HEK293 (cell line): ENCODE data around the gene LRBA.

Source experiments
- CTCF ChIA-PET: fragments of 350-600 bp; formaldehyde crosslinking; extraction: SDS; loops from one replicate; lab custom pipeline; 2021; ENCODE audit warnings: antibody characterized with exemption; lab: Yijun Ruan, JAX
- POLR2A ChIA-PET: fragments of 300-600 bp; formaldehyde crosslinking; extraction: SDS; loops from one replicate; lab custom pipeline; 2020; ENCODE audit warnings: antibody characterized with exemption, inconsistent platforms; lab: Yijun Ruan, JAX
- H3K27ac ChIP-seq: fragments of 200-500 bp; sonication (Bioruptor generic); 2 replicates; pipeline ENCODE4 v1.5.1; 2014; ENCODE audit warnings: low read depth, low read length, control low read depth, inconsistent platforms; ENCODE audit errors: extremely low read depth
- H3K36me3 ChIP-seq, 2 experiments: fragments of 200-500 bp in 1 of 2; sonication (Bioruptor generic) in 1 of 2; 1 replicate in 1 of 2; 2 replicates in 1 of 2; pipeline ENCODE4 v1.5.1; 2014 to 2017; ENCODE audit warnings: inconsistent platforms in 2 of 2, low read length in 2 of 2; ENCODE audit not compliant: control insufficient read depth in 2 of 2, insufficient read depth in 1 of 2
- H3K4me1 ChIP-seq: fragments of 200-500 bp; sonication (Bioruptor generic); 2 replicates; pipeline ENCODE4 v1.5.1; 2014; ENCODE audit warnings: mild to moderate bottlenecking, low read length, inconsistent platforms; ENCODE audit not compliant: control insufficient read depth, insufficient read depth
- H3K4me3 ChIP-seq: 2 replicates; pipeline ENCODE4 v1.5.1; 2011; ENCODE audit warnings: low read depth, mild to moderate bottlenecking, control low read depth, low read length, moderate library complexity
- H3K9me3 ChIP-seq: fragments of 200-500 bp; sonication (Bioruptor generic); 2 replicates; pipeline ENCODE4 v1.5.1; 2014; ENCODE audit warnings: low read depth, low read length, inconsistent platforms; ENCODE audit not compliant: control insufficient read depth, insufficient read depth
- BCL11B ChIP-seq: fragments of 450-650 bp; formaldehyde crosslinking; IDR thresholded peaks from 2 replicates; pipeline ENCODE4 v1.5.1; 2016; ENCODE audit warnings: low read depth, missing biosample characterization, missing genetic modification characterization
- HOXA7 ChIP-seq: sonication (generic); formaldehyde crosslinking; IDR thresholded peaks from 2 replicates; pipeline ENCODE4 v1.8.1; 2022; ENCODE audit warnings: missing genetic modification reagents, borderline replicate concordance
- IKZF3 ChIP-seq: fragments of 450-650 bp; IDR thresholded peaks from 2 replicates; pipeline ENCODE4 v1.5.0; 2018; ENCODE audit warnings: missing biosample characterization, mild to moderate bottlenecking, missing genetic modification characterization, moderate library complexity
- OSR2 ChIP-seq: fragments of 450-650 bp; formaldehyde crosslinking; IDR thresholded peaks from 2 replicates; pipeline ENCODE4 v1.5.1; 2016; ENCODE audit warnings: missing biosample characterization, missing genetic modification characterization
- SALL2 ChIP-seq: fragments of 450-650 bp; formaldehyde crosslinking; IDR thresholded peaks from 2 replicates; pipeline ENCODE4 v1.5.0; 2017; ENCODE audit warnings: missing biosample characterization, mild to moderate bottlenecking, missing genetic modification characterization, borderline replicate concordance
- SP3 ChIP-seq: fragments of 450-650 bp; formaldehyde crosslinking; IDR thresholded peaks from 2 replicates; pipeline ENCODE4 v1.5.1; 2016; ENCODE audit warnings: missing biosample characterization, missing genetic modification characterization
- SP7 ChIP-seq: fragments of 450-650 bp; formaldehyde crosslinking; IDR thresholded peaks from 2 replicates; pipeline ENCODE4 v1.5.1; 2016; ENCODE audit warnings: missing biosample characterization, missing genetic modification characterization
- YY1 ChIP-seq: fragments of 450-650 bp; formaldehyde crosslinking; IDR thresholded peaks from 2 replicates; pipeline ENCODE4 v1.5.1; 2018; ENCODE audit warnings: missing biosample characterization, missing genetic modification characterization
- ZBTB20 ChIP-seq: fragments of 450-650 bp; formaldehyde crosslinking; IDR thresholded peaks from 2 replicates; pipeline ENCODE4 v1.5.1; 2016; ENCODE audit warnings: missing biosample characterization, missing genetic modification characterization
- ZEB2 ChIP-seq: fragments of 450-650 bp; formaldehyde crosslinking; IDR thresholded peaks from 2 replicates; pipeline ENCODE4 v1.5.1; 2016; ENCODE audit warnings: missing biosample characterization, missing genetic modification characterization
- ZNF138 ChIP-seq: fragments of 450-650 bp; formaldehyde crosslinking; IDR thresholded peaks from 2 replicates; pipeline ENCODE4 v1.5.1; 2016; ENCODE audit warnings: missing biosample characterization, missing genetic modification characterization, borderline replicate concordance
- ZNF19 ChIP-seq: fragments of 450-650 bp; formaldehyde crosslinking; IDR thresholded peaks from 2 replicates; pipeline ENCODE4; 2016; ENCODE audit warnings: missing biosample characterization, missing genetic modification characterization, low read depth
- ZNF211 ChIP-seq: fragments of 450-650 bp; formaldehyde crosslinking; IDR thresholded peaks from 2 replicates; pipeline ENCODE4 v1.5.1; 2016; ENCODE audit warnings: low read depth, missing biosample characterization, missing genetic modification characterization
- ZNF248 ChIP-seq: fragments of 450-650 bp; formaldehyde crosslinking; IDR thresholded peaks from 2 replicates; pipeline ENCODE4 v1.5.1; 2017; ENCODE audit warnings: missing biosample characterization, missing genetic modification characterization
- ZNF426 ChIP-seq: fragments of 450-650 bp; formaldehyde crosslinking; IDR thresholded peaks from 2 replicates; pipeline ENCODE4 v1.5.1; 2017; ENCODE audit warnings: missing biosample characterization, missing genetic modification characterization, mild to moderate bottlenecking, inconsistent platforms, moderate library complexity
- ZNF521 ChIP-seq: fragments of 450-650 bp; formaldehyde crosslinking; IDR thresholded peaks from 2 replicates; pipeline ENCODE4 v1.5.1; 2017; ENCODE audit warnings: missing biosample characterization, mild to moderate bottlenecking, missing genetic modification characterization
- ZNF544 ChIP-seq: fragments of 450-650 bp; formaldehyde crosslinking; IDR thresholded peaks from 2 replicates; pipeline ENCODE4 v1.5.0; 2017; ENCODE audit warnings: missing biosample characterization, missing genetic modification characterization
- ZNF555 ChIP-seq: fragments of 450-650 bp; formaldehyde crosslinking; conservative IDR thresholded peaks from 2 replicates; pipeline ENCODE4 v1.5.1; 2017; ENCODE audit warnings: missing biosample characterization, mild to moderate bottlenecking, missing genetic modification characterization, inconsistent platforms
- ZNF600 ChIP-seq: fragments of 450-650 bp; formaldehyde crosslinking; IDR thresholded peaks from 2 replicates; pipeline ENCODE4 v1.5.1; 2016; ENCODE audit warnings: missing biosample characterization, missing genetic modification characterization
- ZNF660 ChIP-seq: fragments of 450-650 bp; IDR thresholded peaks from 2 replicates; pipeline ENCODE4 v1.5.1; 2018; ENCODE audit warnings: missing biosample characterization, mild to moderate bottlenecking, missing genetic modification characterization
- ZNF747 ChIP-seq: fragments of 450-650 bp; formaldehyde crosslinking; IDR thresholded peaks from 2 replicates; pipeline ENCODE4 v1.5.1; 2016; ENCODE audit warnings: missing biosample characterization, missing genetic modification characterization
- ZNF792 ChIP-seq: fragments of 450-650 bp; formaldehyde crosslinking; IDR thresholded peaks from 2 replicates; pipeline ENCODE4 v1.5.1; 2016; ENCODE audit warnings: missing biosample characterization, missing genetic modification characterization
- ZNF837 ChIP-seq: fragments of 450-650 bp; formaldehyde crosslinking; IDR thresholded peaks from 2 replicates; pipeline ENCODE4 v1.5.1; 2016; ENCODE audit warnings: missing biosample characterization, missing genetic modification characterization
- TF ChIP-seq, protein P1 (sequence below): fragments of 450-650 bp; formaldehyde crosslinking; IDR thresholded peaks from 2 replicates; pipeline ENCODE4 v1.5.1; 2016; ENCODE audit warnings: missing biosample characterization, missing genetic modification characterization
- TF ChIP-seq, protein P2 (sequence below): fragments of 450-650 bp; formaldehyde crosslinking; IDR thresholded peaks from 2 replicates; pipeline ENCODE4 v1.5.1; 2016; ENCODE audit warnings: missing biosample characterization, missing genetic modification characterization
- TF ChIP-seq, protein P3 (sequence below): sonication (generic); formaldehyde crosslinking; IDR thresholded peaks from 2 replicates; pipeline ENCODE4 v1.8.1; 2022; ENCODE audit warnings: mild to moderate bottlenecking, moderate library complexity, missing genetic modification reagents
- TF ChIP-seq, protein P4 (sequence below): fragments of 450-650 bp; formaldehyde crosslinking; IDR thresholded peaks from 2 replicates; pipeline ENCODE4 v1.5.1; 2016; ENCODE audit warnings: missing biosample characterization, missing genetic modification characterization
- TF ChIP-seq, protein P5 (sequence below): fragments of 450-650 bp; formaldehyde crosslinking; IDR thresholded peaks from 2 replicates; pipeline ENCODE4 v1.5.1; 2016; ENCODE audit warnings: missing biosample characterization, missing genetic modification characterization
- TF ChIP-seq, protein P6 (sequence below): fragments of 450-650 bp; IDR thresholded peaks from 2 replicates; pipeline ENCODE4 v1.5.1; 2018; ENCODE audit warnings: missing biosample characterization, mild to moderate bottlenecking, missing genetic modification characterization

The LRBA gene

DNA sequence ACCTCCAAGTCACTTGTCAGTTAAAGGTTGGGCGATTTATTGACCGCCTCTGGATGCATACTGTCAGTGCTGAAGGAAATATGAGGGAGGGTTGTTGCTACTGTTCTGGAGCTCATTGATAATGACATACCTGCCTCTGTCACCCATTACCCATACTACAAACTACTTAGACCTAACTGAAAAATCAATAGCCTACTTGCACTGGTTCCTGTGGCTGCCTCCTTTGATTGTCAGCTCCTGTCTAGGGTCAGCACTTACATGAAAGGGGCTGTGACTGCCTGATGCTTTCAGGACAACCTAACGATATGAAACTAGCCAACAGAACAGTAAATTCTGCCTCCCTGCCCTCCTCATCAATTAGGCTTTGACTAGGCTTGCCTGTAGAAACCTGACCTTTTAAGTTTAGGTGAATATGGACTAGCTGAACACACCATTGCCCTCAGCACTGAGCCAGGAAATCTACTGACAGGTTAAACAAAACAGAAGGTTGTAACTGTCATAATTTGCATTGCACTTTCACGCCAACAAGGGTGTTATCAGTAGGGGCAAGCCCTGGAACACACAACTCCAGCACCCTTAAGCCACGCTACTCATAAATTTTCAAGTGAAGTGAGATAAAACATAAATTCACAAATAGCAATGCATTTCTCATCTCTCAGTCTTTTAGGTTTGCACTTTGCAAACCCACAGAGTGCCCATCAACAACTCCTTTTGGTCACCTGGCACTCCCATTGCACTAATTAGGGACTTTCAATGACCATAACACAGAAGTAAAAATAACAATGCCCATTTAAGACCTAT is 442.2 kb downstream of the LRBA start (continued):
- TF ChIP-seq, protein P1, sequence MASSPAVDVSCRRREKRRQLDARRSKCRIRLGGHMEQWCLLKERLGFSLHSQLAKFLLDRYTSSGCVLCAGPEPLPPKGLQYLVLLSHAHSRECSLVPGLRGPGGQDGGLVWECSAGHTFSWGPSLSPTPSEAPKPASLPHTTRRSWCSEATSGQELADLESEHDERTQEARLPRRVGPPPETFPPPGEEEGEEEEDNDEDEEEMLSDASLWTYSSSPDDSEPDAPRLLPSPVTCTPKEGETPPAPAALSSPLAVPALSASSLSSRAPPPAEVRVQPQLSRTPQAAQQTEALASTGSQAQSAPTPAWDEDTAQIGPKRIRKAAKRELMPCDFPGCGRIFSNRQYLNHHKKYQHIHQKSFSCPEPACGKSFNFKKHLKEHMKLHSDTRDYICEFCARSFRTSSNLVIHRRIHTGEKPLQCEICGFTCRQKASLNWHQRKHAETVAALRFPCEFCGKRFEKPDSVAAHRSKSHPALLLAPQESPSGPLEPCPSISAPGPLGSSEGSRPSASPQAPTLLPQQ (tag by site-specific recombination): no peak
- TF ChIP-seq ZNF426 (tag by site-specific recombination): no peak
- TF ChIP-seq ZNF211 (tag by site-specific recombination): no peak
- TF ChIP-seq, protein P2, sequence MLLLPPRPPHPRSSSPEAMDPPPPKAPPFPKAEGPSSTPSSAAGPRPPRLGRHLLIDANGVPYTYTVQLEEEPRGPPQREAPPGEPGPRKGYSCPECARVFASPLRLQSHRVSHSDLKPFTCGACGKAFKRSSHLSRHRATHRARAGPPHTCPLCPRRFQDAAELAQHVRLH (tag by site-specific recombination): no peak
- no peak for TF ChIP-seq YY1 (tag by site-specific recombination)
- TF ChIP-seq SP3 (tag by site-specific recombination): no peak
- peak; percentile 10; the same call in 1 of the 2 replicates for TF ChIP-seq OSR2
- TF ChIP-seq HOXA7 (CRISPR knock-in tag): no peak
- no peak for TF ChIP-seq ZNF792 (tag by site-specific recombination)
- no peak for TF ChIP-seq ZNF521 (tag by site-specific recombination)
- TF ChIP-seq ZNF837 (tag by site-specific recombination): no peak
- peak; percentile 80 for TF ChIP-seq SP7
- 0 out of 2 replicates have a peak, but pooled peaks have one; percentile 10 for TF ChIP-seq ZNF600

DNA sequence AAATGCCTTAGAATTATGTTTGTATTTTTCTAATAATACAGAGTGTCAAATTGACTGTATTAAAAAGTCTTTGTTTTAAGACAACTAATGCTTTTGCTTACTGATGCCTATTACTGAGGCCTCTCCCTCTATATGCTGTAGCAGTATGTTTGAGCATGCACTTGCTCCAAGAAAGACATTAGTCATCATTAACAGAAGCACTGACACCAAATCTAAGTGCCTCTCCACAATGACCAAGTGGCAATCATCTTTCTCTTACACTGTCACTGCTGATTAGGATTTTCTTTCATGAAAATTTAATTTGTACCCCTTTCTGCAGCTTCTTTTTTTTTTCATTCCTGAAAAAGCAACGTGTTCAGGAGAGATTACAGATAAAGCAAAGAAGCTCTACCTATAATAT is 444.2 kb downstream of the LRBA start:
- Histone ChIP-seq H3K4me3 (no peak overlapping the region), H3K27ac (no peak overlapping the region), H3K36me3 (no peaks in the 10 kb centered on the region), H3K4me1 (peaks cover 10% of the 10 kb centered on the region; the same call in 1 of the 2 replicates), H3K9me3 (no peaks in the 10 kb centered on the region)
- POLR2A ChIA-PET: no interaction called here
- CTCF ChIA-PET: no interaction called here
- TF ChIP-seq SP7 (peak; percentile 26; the same call in 1 of the 2 replicates), ZNF19 (tag by site-specific recombination) (no peak), ZEB2 (tag by site-specific recombination) (no peak), HOXA7 (CRISPR knock-in tag) (no peak), ZBTB20 (tag by site-specific recombination) (no peak), BCL11B (tag by site-specific recombination) (no peak), SALL2 (tag by site-specific recombination) (no peak), ZNF248 (no peak), ZNF660 (tag by site-specific recombination) (0 out of 2 replicates have a peak, but pooled peaks have one; percentile 33), YY1 (tag by site-specific recombination) (no peak), ZNF555 (tag by site-specific recombination) (no peak), ZNF544 (tag by site-specific recombination) (no peak), ZNF747 (no peak), IKZF3 (tag by site-specific recombination) (no peak), ZNF138 (tag by site-specific recombination) (no peak)
- TF ChIP-seq, protein P3, sequence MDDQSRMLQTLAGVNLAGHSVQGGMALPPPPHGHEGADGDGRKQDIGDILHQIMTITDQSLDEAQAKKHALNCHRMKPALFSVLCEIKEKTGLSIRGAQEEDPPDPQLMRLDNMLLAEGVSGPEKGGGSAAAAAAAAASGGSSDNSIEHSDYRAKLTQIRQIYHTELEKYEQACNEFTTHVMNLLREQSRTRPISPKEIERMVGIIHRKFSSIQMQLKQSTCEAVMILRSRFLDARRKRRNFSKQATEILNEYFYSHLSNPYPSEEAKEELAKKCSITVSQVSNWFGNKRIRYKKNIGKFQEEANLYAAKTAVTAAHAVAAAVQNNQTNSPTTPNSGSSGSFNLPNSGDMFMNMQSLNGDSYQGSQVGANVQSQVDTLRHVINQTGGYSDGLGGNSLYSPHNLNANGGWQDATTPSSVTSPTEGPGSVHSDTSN: no peak
- TF ChIP-seq, protein P4, sequence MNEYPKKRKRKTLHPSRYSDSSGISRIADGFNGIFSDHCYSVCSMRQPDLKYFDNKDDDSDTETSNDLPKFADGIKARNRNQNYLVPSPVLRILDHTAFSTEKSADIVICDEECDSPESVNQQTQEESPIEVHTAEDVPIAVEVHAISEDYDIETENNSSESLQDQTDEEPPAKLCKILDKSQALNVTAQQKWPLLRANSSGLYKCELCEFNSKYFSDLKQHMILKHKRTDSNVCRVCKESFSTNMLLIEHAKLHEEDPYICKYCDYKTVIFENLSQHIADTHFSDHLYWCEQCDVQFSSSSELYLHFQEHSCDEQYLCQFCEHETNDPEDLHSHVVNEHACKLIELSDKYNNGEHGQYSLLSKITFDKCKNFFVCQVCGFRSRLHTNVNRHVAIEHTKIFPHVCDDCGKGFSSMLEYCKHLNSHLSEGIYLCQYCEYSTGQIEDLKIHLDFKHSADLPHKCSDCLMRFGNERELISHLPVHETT (tag by site-specific recombination): no peak
- TF ChIP-seq, protein P5, sequence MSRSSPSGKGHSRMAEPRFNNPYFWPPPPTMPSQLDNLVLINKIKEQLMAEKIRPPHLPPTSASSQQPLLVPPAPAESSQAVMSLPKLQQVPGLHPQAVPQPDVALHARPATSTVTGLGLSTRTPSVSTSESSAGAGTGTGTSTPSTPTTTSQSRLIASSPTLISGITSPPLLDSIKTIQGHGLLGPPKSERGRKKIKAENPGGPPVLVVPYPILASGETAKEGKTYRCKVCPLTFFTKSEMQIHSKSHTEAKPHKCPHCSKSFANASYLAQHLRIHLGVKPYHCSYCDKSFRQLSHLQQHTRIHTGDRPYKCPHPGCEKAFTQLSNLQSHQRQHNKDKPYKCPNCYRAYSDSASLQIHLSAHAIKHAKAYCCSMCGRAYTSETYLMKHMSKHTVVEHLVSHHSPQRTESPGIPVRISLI (tag by site-specific recombination): no peak
- TF ChIP-seq, protein P6, sequence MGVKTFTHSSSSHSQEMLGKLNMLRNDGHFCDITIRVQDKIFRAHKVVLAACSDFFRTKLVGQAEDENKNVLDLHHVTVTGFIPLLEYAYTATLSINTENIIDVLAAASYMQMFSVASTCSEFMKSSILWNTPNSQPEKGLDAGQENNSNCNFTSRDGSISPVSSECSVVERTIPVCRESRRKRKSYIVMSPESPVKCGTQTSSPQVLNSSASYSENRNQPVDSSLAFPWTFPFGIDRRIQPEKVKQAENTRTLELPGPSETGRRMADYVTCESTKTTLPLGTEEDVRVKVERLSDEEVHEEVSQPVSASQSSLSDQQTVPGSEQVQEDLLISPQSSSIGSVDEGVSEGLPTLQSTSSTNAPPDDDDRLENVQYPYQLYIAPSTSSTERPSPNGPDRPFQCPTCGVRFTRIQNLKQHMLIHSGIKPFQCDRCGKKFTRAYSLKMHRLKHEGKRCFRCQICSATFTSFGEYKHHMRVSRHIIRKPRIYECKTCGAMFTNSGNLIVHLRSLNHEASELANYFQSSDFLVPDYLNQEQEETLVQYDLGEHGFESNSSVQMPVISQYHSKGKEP (tag by site-specific recombination): no peak
